ENCODE measurements around the gene EFCAB14.
A peak's percentile ranks its signal among the peaks of the same experiment; 100 is the strongest.
"Not testable (repeated sequence)": the region's sequence is repeated elsewhere in the genome, so short reads cannot be mapped to it uniquely, and the experiment has no call there.

Gene EFCAB14

DNA sequence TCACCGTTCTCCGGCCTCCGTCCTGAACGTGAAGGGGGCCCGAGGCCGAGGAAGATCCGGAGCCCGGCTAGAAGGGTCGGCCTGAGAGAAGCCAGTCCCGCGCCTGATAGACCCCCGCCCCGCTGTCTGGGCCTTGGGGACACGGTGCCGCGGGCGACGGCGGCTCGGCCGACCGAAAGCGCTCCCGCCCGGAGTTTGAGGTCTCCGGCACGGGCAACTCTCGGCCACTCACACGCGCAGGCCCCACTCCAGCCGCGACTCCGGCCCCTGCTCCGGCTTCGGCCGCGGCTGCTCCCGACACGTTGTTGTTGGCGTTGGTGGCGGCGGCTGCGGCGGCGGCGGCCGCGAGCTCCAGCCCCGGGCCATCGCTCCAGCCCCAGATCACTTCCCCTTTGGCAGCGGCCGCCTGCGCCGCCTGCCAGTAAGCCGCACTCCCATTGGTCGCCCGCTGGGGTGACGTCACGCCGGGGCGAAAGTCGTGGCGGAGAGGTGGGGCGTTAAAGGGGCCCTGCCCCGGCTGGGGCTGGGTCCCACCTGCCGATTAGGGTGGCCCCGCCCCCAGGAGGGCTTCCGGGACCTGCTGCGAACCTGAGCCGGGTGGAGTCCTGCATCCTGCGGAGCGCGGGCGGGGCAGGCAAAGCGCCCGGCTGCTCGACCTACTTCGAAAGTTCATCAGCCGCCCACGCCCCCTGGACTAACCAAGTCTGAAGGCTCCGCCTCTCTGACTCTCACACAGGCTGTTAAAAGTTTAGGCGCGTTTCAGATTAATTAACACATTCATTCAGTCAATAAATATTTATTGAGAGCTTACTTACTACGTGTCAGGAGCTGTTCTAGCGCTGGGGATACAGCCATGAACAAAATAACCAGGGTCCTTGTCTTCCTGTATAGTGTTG is at the start of gene EFCAB14:
EFCAB14 (minus strand) TSS at position 388 of the 896 bp plus-strand sequence. CDS start 1,027 bp downstream, outside the sequence.
- DNase-seq = peak; percentile 99

DNA sequence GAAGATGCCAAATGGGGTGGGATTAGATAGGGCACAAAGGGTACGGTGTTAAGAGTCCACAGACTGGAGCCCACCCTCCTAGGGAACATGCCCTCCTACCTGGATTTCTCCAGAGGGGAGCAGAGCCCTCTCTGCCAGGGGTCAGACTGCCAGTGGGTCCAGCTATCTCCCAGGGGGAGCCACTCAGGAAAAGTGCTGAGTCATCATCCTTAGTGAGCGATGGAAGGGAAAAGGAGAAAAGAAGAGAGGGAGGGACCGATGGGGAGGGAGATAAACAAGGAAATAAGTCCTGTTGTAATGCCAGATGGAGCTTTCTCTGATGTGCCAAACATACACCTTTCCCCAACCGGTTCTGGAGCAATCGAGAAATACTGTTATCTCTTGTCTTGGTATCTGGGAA is 49.5 kb upstream of the EFCAB14 start:
- no peak for DNase-seq

- no peak for DNase-seq
Observed at GRCh38 chr1:46767649-46768282, 48.9 kb upstream of the EFCAB14 start.

- no peak for DNase-seq
Observed at GRCh38 chr1:46764402-46764801, 45.5 kb upstream of the EFCAB14 start.

DNA sequence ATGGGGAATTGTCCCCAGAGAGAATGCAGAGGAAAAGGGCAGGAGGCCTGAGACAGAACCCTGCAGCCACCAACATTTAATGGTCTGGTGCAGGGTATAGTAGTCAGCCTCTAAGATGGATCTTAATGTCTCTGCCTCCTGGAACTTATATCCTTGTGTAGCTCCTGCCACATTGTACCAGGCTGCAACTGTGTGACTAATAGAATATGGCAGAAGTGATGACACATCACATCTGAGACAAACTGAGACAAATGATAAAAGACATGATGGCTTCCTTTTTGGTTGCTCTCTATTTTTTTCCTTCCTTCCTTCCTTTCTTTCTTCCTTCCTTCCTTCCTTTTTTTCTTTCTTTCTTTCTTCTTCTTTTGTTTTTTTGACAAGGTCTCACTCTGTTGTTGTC is 42.8 kb upstream of the EFCAB14 start:
- DNase-seq = no peak

GRCh38 chr1:46760558-46761166 is 41.7 kb upstream of the EFCAB14 start:
- DNase-seq = no peak

DNA sequence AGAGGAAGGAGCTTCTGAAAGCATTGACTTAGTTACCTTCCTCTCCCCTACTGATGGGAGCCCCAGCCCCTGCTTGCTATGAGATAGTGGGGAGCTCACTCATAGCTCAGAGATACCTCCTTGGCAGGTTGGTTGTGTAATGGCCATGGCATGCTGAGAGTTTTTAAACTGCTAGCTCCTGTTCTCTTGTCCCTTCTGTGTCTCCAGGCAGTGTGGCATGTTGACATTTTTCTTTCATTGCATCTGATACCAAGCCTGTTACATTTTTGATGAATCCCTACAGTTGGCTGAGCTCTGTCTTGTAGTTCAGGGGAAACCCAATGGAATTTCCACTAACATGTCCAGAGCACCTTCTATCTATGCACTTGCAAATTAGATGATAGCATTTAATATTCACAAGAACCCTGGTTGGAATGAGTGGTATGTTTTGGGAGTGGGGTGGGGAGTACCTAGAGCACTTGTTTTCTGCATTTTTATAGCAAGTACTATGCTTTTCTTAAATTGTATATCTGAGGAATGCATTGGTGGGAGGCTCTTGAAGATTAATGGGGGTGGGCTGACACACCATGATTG is 39.1 kb upstream of the EFCAB14 start:
- no peak for DNase-seq

GRCh38 chr1:46757247-46757955 is 38.5 kb upstream of the EFCAB14 start:
- no peak for DNase-seq

DNA sequence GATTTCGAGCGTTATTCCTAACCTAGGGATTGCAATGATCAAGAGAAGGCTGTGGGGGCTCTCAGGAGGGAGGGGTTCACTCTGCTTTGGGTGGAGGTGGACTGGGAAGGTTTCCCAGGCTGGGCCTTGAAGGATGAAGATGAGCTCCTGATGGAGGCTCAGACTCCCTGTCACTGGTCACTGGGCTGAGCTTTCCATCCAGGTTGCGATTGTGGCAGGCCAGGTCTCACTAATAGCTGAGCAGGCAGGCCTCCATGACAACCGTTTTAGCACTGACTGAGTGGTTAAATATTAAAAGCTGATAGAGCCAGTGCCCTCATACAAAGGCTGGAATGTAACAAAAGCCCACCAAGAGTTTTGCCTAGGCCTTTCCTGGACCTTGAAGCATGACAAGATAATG is 36.2 kb upstream of the EFCAB14 start:
- DNase-seq = no peak

- DNase-seq = not testable (repeated sequence)
Observed at GRCh38 chr1:46754707-46755106, 35.8 kb upstream of the EFCAB14 start.

GRCh38 chr1:46753985-46754384 is 35.1 kb upstream of the EFCAB14 start:
- DNase-seq = no peak

DNA sequence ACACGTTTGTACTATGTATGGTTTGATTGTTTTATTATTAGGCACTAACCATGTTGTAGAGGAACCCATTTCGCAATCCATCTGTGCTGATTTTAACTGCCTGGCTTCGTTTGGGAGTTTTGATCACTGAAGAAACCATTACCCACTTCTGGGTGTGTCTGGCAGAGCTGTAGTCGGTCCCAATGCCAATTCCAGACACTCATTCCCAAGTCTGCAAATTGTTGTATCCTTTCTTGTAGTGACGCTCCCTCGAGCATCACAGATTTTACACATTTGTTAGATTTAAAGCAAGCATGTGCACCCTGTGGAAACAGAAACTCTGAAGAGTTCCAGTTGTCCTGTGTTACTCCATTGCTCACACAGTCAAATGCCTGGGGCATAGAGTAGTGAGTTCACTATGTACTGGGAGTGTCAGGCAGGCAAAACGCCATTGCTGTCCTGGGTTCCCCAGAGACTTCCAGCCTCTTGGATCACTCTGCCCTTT is 31.0 kb upstream of the EFCAB14 start:
- no peak for DNase-seq

GRCh38 chr1:46749404-46749803 is 30.5 kb upstream of the EFCAB14 start:
- no peak for DNase-seq

DNA sequence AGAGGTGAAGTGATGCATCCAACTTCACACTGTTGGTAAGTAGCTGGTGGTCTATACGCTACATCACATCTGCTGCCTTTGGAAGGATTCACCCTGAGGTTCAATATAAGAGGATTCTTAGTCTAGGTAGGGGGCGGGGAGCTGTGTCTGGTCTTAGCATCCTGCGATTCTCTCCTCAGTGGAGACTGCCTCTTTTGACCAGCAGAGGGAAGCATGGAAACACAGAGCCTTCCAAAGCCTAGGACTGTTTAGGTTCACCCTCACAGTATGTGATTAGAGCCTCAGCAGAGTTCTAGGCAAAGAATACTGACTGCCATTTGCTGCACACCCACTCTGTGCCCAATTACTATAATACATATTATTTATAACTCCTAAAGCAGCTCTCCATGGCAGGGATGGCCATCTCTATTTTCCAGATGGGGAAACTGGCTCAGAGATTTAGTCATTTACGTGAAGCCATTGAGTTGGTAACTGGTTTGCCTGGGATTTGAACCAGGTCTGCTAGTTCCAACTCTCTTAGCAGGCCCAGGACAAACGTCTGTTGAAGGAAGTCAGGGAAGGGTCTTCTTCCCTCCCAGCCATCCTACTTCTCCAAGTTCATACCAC is 28.9 kb upstream of the EFCAB14 start:
- DNase-seq = no peak

DNA sequence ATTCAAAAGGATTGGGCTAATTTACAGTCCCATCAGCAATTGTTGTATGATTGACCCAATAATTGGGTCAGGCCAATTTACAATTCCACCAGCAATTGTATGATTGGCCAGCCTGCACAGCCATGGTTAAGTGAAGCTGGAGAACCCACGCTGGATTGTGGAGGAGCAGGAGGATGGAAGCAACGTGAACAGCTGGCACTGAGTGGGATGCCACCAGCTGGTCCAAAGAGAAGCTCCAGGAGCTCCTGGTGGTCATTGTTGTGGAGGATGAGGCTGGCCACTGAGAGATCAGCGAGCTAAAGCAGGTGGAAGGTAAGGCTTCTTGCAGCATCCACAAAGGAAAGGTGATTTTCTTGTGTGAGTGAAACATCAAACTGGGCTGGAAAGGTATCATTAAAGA is 23.2 kb upstream of the EFCAB14 start:
- DNase-seq = no peak

- DNase-seq = peak; percentile 19
Observed at GRCh38 chr1:46735708-46736324, 16.9 kb upstream of the EFCAB14 start.

DNA sequence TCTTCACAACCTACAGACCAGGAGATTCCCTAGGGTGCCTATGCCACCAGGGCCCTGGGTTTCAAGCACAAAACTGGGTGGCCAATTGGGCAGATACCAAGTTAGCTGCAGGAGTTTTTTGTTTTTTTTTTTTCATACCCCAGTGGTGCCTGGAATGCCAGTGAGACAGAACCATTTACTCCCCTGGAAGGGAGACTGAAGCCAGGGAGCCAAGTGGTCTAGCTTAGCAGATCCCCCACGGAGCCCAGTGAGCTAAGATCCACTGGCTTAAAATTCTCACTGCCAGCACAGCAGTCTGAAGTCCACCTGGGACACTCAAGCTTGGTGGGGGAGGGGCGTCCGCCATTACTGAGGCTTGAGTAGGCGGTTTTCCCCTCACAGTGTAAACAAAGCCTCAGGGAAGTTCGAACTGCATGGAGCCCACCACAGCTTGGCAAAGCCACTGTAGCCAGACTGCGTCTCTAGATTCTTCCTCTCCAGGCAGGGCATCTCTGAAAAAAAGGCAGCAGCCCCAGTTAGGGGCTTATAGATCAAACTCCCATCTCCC is 9.5 kb upstream of the EFCAB14 start:
- DNase-seq = not testable (repeated sequence)

- no peak for DNase-seq
Observed at GRCh38 chr1:46725736-46726108, 6.8 kb upstream of the EFCAB14 start.

- DNase-seq = peak; percentile 77
Observed at GRCh38 chr1:46724991-46725735, 6.2 kb upstream of the EFCAB14 start.

DNA sequence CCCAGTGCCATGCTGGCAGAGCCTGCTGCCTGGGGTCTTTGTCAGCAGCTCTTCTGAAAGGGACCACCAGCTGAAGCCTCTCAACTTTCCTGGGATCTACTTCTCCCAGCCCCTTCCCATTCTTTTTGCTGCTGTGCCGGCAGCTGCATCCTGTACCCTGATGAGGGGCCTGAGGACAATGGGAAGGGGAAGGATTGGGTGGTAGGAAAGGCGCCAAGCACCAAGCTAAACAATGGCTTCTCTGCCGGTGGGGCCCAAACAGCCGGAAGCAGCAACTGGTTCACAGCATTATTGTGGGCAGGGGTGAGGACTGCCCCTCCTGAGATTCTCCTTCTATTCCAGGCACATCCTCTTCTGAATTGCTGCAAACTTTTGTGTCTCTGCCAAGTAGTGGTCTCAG is 5.0 kb upstream of the EFCAB14 start:
- DNase-seq = no peak
